Activated T-helper 2 cell treated with anti-CD3 and anti-CD28 coated beads, Interferon-gamma antibody, Interleukin-2, Interleukin-4, amounts not matched to agents 10 μg/mL and 5 μg/mL and 100 μg/mL, durations not matched to agents 14 hours and 24 hours and 36 hours (primary cell): Measurements from ENCODE around the gene SH2B3. TPM values are rescaled to one million over a fixed set of nuclear protein-coding genes. Genes with fewer than 3 reads are reported as not detected.

Experiments used
- DNase-seq: peaks from one replicate; pipeline ENCODE4 v3.0.0; 2021; ENCODE audit warnings: low spot score
- H3K27ac Mint-ChIP-seq: one replicate; pipeline ENCODE4 v1.8.0; 2021; ENCODE audit warnings: mixed read lengths
- H3K27me3 Mint-ChIP-seq: one replicate; pipeline ENCODE4 v1.8.0; 2021; ENCODE audit warnings: low read depth, mixed read lengths
- H3K36me3 Mint-ChIP-seq: one replicate; pipeline ENCODE4 v1.8.0; 2021; ENCODE audit warnings: low read depth, mixed read lengths
- H3K4me1 Mint-ChIP-seq: one replicate; pipeline ENCODE4 v1.8.0; 2021; ENCODE audit warnings: low read depth, mixed read lengths
- H3K4me3 Mint-ChIP-seq: one replicate; pipeline ENCODE4 v1.8.0; 2021; ENCODE audit warnings: low read depth, mild to moderate bottlenecking, moderate library complexity, mixed read lengths
- H3K9me3 Mint-ChIP-seq: one replicate; pipeline ENCODE4 v1.8.0; 2021; ENCODE audit warnings: mixed read lengths
- intact Hi-C: fragments of 100-400 bp; cut with micrococcal nuclease; formaldehyde crosslinking; loops from one replicate; pipeline ENCODE4 v1.15.1; 2023
- total RNA-seq: library from RNA; stranded (reverse); gene quantifications from 2 replicates; pipeline ENCODE4 v1.2.3, GENCODE V29; 2022

Gene SH2B3
- total RNA-seq, 1 donor from 2014 or later, result 48.3 TPM

GRCh38 chr12:111428728-111429175 is 23.0 kb downstream of the SH2B3 start:
- Mint-ChIP-seq H3K4me1 (peaks cover 71% of the 10 kb centered on the region), H3K36me3 (peaks cover 56% of the 10 kb centered on the region), H3K27me3 (no peaks in the 10 kb centered on the region), H3K4me3 (peak overlapping the region; percentile 66), H3K27ac (peak overlapping the region; percentile 84), H3K9me3 (no peaks in the 10 kb centered on the region)
- intact Hi-C loops, result no loop called here
- DNase-seq, result no peak

GRCh38 chr12:111429828-111430432 is 24.2 kb downstream of the SH2B3 start:
- H3K27ac Mint-ChIP-seq, result peak overlapping the region; percentile 93
- H3K4me3 Mint-ChIP-seq, result peak overlapping the region; percentile 73
- H3K27me3 Mint-ChIP-seq, result no peaks in the 10 kb centered on the region
- DNase-seq, result peak; percentile 75
- intact Hi-C loops, result loop anchor here (1.0 to 10.0 kb wide), 3 partner anchors 15 to 855 kb away; partner anchors contain the start of gene SH2B3
- H3K9me3 Mint-ChIP-seq, result no peaks in the 10 kb centered on the region
- peaks cover 60% of the 10 kb centered on the region for H3K36me3 Mint-ChIP-seq
- peaks cover 75% of the 10 kb centered on the region for H3K4me1 Mint-ChIP-seq

- intact Hi-C loops, result loop anchor here (1.0 to 10.0 kb wide), 3 partner anchors 15 to 856 kb away; partner anchors contain the start of gene SH2B3
- peak; percentile 69 for DNase-seq
- Mint-ChIP-seq H3K4me1 (peaks cover 74% of the 10 kb centered on the region), H3K9me3 (no peaks in the 10 kb centered on the region), H3K27me3 (no peaks in the 10 kb centered on the region), H3K27ac (peak overlapping the region; percentile 93), H3K4me3 (peak overlapping the region; percentile 73), H3K36me3 (peaks cover 58% of the 10 kb centered on the region)
Observed at GRCh38 chr12:111430433-111431353, 25.0 kb downstream of the SH2B3 start.

GRCh38 chr12:111431772-111432171 is 26.0 kb downstream of the SH2B3 start:
- no peaks in the 10 kb centered on the region for H3K9me3 Mint-ChIP-seq
- no peak for DNase-seq
- intact Hi-C loops, result loop anchor here (10.0 kb wide), 1 partner anchor 857 kb away; no protein-coding TSS in a partner anchor
- H3K36me3 Mint-ChIP-seq, result peaks cover 58% of the 10 kb centered on the region
- H3K27me3 Mint-ChIP-seq, result no peaks in the 10 kb centered on the region
- peaks cover 74% of the 10 kb centered on the region for H3K4me1 Mint-ChIP-seq
- H3K27ac Mint-ChIP-seq, result peak overlapping the region; percentile 90
- peak overlapping the region; percentile 66 for H3K4me3 Mint-ChIP-seq

- H3K4me1 Mint-ChIP-seq, result peaks cover 77% of the 10 kb centered on the region
- intact Hi-C loops, result loop anchor here (10.0 kb wide), 1 partner anchor 859 kb away; no protein-coding TSS in a partner anchor
- no peak for DNase-seq
- H3K27ac Mint-ChIP-seq, result peak overlapping the region; percentile 96
- H3K36me3 Mint-ChIP-seq, result peaks cover 64% of the 10 kb centered on the region
- no peaks in the 10 kb centered on the region for H3K9me3 Mint-ChIP-seq
- H3K4me3 Mint-ChIP-seq, result peak overlapping the region; percentile 63
- no peaks in the 10 kb centered on the region for H3K27me3 Mint-ChIP-seq
Observed at GRCh38 chr12:111434049-111434448, 28.3 kb downstream of the SH2B3 start.

GRCh38 chr12:111434680-111435338 is 29.1 kb downstream of the SH2B3 start:
- Mint-ChIP-seq H3K27ac (peak overlapping the region; percentile 96), H3K27me3 (no peaks in the 10 kb centered on the region), H3K4me3 (peak overlapping the region; percentile 63), H3K4me1 (peaks cover 77% of the 10 kb centered on the region), H3K36me3 (peaks cover 64% of the 10 kb centered on the region), H3K9me3 (no peaks in the 10 kb centered on the region)
- intact Hi-C loops, result loop anchor here (1.0 to 10.0 kb wide), 2 partner anchors 10 to 860 kb away; no protein-coding TSS in a partner anchor
- DNase-seq, result peak; percentile 80

- H3K27ac Mint-ChIP-seq, result peak overlapping the region; percentile 96
- H3K27me3 Mint-ChIP-seq, result no peaks in the 10 kb centered on the region
- intact Hi-C loops, result loop anchor here (1.0 to 10.0 kb wide), 2 partner anchors 10 to 861 kb away; no protein-coding TSS in a partner anchor
- peaks cover 73% of the 10 kb centered on the region for H3K36me3 Mint-ChIP-seq
- H3K9me3 Mint-ChIP-seq, result no peaks in the 10 kb centered on the region
- H3K4me1 Mint-ChIP-seq, result peaks cover 80% of the 10 kb centered on the region
- DNase-seq, result peak; percentile 15
- H3K4me3 Mint-ChIP-seq, result peak overlapping the region; percentile 63
Observed at GRCh38 chr12:111435661-111436201, 30.0 kb downstream of the SH2B3 start.

GRCh38 chr12:111436266-111436665 is 30.5 kb downstream of the SH2B3 start:
- peaks cover 70% of the 10 kb centered on the region for H3K36me3 Mint-ChIP-seq
- H3K27ac Mint-ChIP-seq, result peak overlapping the region; percentile 36
- H3K4me3 Mint-ChIP-seq, result no peak overlapping the region

GRCh38 chr12:111436811-111437210 is 31.1 kb downstream of the SH2B3 start:
- intact Hi-C loops, result loop anchor here (10.0 kb wide), 1 partner anchor 862 kb away; no protein-coding TSS in a partner anchor
- peaks cover 82% of the 10 kb centered on the region for H3K4me1 Mint-ChIP-seq
- peaks cover 64% of the 10 kb centered on the region for H3K36me3 Mint-ChIP-seq
- H3K27me3 Mint-ChIP-seq, result no peaks in the 10 kb centered on the region
- H3K4me3 Mint-ChIP-seq, result no peak overlapping the region
- no peak for DNase-seq
- H3K9me3 Mint-ChIP-seq, result no peaks in the 10 kb centered on the region
- peak overlapping the region; percentile 36 for H3K27ac Mint-ChIP-seq

More at GRCh38 chr12:111436266-111436665, 30.5 kb downstream of the SH2B3 start:
- Mint-ChIP-seq H3K4me1 (peaks cover 82% of the 10 kb centered on the region), H3K27me3 (no peaks in the 10 kb centered on the region), H3K9me3 (no peaks in the 10 kb centered on the region)
- DNase-seq, result no peak
- intact Hi-C loops, result loop anchor here (10.0 kb wide), 1 partner anchor 861 kb away; no protein-coding TSS in a partner anchor

- Mint-ChIP-seq H3K4me3 (no peak overlapping the region), H3K36me3 (peaks cover 65% of the 10 kb centered on the region), H3K27me3 (no peaks in the 10 kb centered on the region), H3K27ac (peak overlapping the region; percentile 59), H3K9me3 (no peaks in the 10 kb centered on the region), H3K4me1 (peaks cover 81% of the 10 kb centered on the region)
- intact Hi-C loops, result loop anchor here (10.0 kb wide), 1 partner anchor 863 kb away; no protein-coding TSS in a partner anchor
- no peak for DNase-seq
Observed at GRCh38 chr12:111437816-111438454, 32.2 kb downstream of the SH2B3 start.

GRCh38 chr12:111438481-111438880 is 32.8 kb downstream of the SH2B3 start:
- intact Hi-C loops, result loop anchor here (10.0 kb wide), 1 partner anchor 864 kb away; no protein-coding TSS in a partner anchor
- no peaks in the 10 kb centered on the region for H3K27me3 Mint-ChIP-seq
- peaks cover 82% of the 10 kb centered on the region for H3K4me1 Mint-ChIP-seq
- no peaks in the 10 kb centered on the region for H3K9me3 Mint-ChIP-seq
- peaks cover 64% of the 10 kb centered on the region for H3K36me3 Mint-ChIP-seq
- H3K4me3 Mint-ChIP-seq, result no peak overlapping the region
- H3K27ac Mint-ChIP-seq, result peak overlapping the region; percentile 65
- DNase-seq, result no peak
